Activated CD8-positive, alpha-beta memory T cell treated with anti-CD3 and anti-CD28 coated beads for 36 hours (primary cell): Measurements from ENCODE around the gene CALM1. TPM values are rescaled to one million over a fixed set of nuclear protein-coding genes. Genes with fewer than 3 reads are reported as not detected.

ENCODE experiments used
- CTCF ChIA-PET: fragments of 350-600 bp; sonication (Branson Sonifier 250); formaldehyde crosslinking; loops from one replicate; lab custom pipeline; 2021; ENCODE audit warnings: antibody characterized with exemption; lab: Charles Lee
- POLR2A ChIA-PET: fragments of 350-600 bp; sonication (Branson Sonifier 250); formaldehyde crosslinking; loops from one replicate; lab custom pipeline; 2021; ENCODE audit warnings: antibody characterized with exemption; lab: Charles Lee
- total RNA-seq, 2 experiments: library from RNA; stranded (reverse); gene quantifications; one replicate each; pipeline ENCODE4 v1.2.3, GENCODE V29; 2021

The CALM1 gene
- total RNA-seq, 2 experiments from 2014 or later, result 530 to 542 TPM

DNA sequence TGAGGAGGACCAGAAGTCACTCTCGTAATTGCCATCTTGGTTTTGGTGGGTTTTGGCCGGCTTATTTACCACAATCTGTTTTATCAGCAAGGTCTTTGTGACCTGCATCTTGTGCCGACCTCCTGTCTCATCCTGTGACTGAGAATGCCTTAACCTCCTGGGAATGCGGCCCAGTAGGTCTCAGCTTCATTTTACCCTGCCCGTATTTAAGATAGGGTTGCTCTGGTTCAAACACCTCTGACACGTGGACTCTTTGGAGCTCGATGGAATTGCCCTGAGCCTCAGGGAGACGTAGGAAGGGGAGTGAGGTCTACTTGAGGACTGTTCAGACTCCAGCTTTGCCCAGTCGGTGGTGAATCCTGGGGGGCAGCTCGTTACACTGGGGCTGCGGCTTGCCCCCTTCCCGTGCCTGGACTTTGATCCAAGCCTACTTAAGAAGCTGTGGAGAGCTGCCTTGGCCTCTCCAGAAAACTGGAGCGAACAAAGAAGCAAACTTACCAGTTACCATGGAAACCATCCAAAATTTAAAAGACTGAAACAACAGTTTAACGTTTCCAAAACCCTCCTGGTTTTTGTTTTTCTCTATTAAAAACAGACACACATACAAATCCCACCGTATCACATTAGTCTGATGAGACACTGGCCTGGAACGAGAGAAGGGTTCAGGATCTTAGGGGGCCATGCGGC is 28.0 kb downstream of the CALM1 start:
- POLR2A ChIA-PET, result no interaction called here
- CTCF ChIA-PET, result no interaction called here

- ChIA-PET POLR2A (no interaction called here), CTCF (no interaction called here)
Measured at GRCh38 chr14:90425373-90425879, 28.6 kb downstream of the CALM1 start.

- CTCF ChIA-PET, result no interaction called here
- POLR2A ChIA-PET, result no interaction called here
Measured at GRCh38 chr14:90426031-90426540, 29.3 kb downstream of the CALM1 start.

GRCh38 chr14:90426663-90427062 is 29.8 kb downstream of the CALM1 start:
- CTCF ChIA-PET, result no interaction called here

GRCh38 chr14:90427848-90428426 is 31.1 kb downstream of the CALM1 start:
- ChIA-PET CTCF (no interaction called here), POLR2A (no interaction called here)

More at GRCh38 chr14:90426663-90427062, 29.8 kb downstream of the CALM1 start:
- POLR2A ChIA-PET, result no interaction called here

DNA sequence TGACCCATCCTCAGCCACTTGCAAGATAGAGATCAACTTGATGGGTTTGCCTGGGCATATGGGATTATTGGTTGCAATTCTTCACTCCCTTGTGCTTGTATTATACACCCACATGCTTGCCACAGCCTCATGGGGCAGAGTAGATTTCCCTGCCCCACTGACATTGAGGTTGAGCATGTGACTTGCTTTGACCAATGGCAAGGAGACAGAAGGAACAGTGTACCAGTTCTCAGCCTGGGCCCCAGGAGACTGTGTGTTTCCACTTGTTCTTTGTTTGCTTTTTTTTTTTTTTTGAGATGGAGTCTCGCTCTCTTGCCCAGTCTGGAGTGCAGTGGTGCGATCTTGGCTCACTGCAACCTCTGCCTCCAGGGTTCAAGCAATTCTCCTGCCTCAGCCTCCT is 31.8 kb downstream of the CALM1 start:
- ChIA-PET POLR2A (no interaction called here), CTCF (no interaction called here)

DNA sequence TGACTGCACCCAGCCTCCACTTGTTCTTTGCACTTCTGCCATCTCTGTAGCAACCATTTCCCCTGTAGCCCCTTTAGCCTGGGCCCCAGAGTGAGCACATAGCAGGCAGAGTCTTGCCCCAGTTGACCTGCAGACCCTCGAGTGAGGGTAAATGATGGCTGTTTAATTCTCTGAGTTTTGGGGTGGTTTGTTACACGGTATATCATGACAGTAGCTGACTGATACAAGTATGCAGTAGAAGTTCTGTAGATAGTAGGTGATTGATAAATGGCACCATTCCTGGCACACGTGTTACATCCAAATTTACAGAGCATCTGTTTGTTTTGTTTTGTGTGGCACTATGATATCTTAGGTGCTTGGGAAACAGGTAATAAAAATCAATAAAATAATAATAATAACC is 32.4 kb downstream of the CALM1 start:
- POLR2A ChIA-PET, result no interaction called here
- CTCF ChIA-PET, result no interaction called here

DNA sequence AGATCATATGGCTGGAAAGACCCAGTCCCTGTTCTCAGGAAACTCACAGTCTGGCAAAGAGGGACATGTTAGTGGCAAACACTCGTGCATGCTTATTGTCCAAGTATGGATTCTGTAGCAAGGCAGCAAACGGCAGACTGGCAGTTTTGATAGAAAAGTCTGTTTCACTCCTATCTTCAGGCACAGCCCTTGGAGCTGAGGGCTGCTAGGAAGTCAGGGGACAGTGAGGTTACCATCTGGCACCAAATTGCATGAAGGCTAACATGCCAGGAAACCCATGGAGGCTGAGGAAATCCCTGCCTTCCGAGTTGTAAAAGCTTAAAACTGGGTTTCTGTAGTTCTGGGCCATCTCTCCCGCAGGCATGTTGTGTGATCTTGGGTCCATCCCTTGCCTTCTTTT is 32.9 kb downstream of the CALM1 start:
- CTCF ChIA-PET, result no interaction called here
- POLR2A ChIA-PET, result no interaction called here

GRCh38 chr14:90434370-90435020 is 37.7 kb downstream of the CALM1 start:
- ChIA-PET CTCF (interaction anchor here (0.7 kb wide), 1 partner anchor 8 kb away, joined by 3 read pairs; no protein-coding TSS in a partner anchor), POLR2A (no interaction called here)

DNA sequence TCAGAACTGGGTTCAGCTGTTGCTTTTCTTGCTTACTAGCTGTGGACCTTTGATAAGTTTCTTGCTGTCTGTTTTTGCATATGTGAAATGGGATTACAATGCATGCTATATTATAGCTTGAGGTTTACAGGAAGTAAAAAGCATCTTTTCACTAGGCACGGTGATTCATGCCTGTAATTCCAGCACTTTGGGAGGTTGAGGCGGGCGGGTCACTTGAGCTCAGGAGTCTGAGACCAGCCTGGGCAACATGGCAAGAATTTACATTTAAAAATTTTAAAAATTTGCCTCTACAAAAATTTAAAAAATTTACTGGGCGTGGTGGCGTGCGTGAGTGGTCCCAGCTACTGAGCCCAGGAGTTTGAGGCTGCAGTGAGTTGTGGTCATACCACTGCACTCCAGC is 42.0 kb downstream of the CALM1 start:
- CTCF ChIA-PET, result no interaction called here
- POLR2A ChIA-PET, result no interaction called here

DNA sequence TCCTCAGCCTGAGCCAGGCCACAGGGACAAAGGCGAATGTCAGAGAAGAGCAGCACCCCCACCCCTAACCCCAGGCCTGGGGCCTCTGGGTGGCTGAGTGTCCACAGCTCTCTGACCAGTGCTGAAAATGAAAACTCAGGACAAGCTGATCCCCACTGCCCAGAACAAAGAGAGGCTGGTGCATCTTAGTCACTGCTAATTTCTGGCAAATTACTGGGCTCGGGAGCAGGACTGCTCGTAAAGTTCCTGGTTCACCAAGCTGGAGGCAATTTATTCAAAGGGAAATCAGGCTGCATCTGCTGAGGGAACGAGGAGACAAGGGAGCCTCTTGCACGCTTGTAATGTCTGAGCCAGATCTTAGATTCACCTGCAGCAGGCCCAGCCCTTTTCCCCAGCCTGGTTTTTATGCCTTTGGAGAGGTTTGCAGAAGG is 43.2 kb downstream of the CALM1 start:
- CTCF ChIA-PET, result no interaction called here
- POLR2A ChIA-PET, result no interaction called here

DNA sequence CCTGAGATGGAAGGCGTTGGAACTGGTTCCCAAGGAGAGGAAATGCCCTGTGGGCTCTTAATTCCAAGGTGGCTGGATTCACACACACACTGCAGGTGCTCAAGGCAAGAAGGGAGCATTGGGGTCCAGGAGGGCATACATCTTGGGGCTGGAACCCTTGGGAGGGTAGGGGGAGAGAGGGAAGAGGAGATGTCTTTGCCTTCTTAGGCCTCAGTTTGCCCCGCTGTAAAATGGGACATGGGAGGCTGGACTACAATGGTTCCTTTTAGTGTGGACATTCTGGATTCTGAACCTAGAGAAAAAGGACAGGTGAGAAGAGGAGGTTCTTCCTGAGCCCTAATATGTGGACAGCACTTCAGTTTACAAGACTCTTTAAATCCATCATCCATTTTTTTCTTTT is 43.8 kb downstream of the CALM1 start:
- CTCF ChIA-PET, result no interaction called here
- POLR2A ChIA-PET, result no interaction called here

DNA sequence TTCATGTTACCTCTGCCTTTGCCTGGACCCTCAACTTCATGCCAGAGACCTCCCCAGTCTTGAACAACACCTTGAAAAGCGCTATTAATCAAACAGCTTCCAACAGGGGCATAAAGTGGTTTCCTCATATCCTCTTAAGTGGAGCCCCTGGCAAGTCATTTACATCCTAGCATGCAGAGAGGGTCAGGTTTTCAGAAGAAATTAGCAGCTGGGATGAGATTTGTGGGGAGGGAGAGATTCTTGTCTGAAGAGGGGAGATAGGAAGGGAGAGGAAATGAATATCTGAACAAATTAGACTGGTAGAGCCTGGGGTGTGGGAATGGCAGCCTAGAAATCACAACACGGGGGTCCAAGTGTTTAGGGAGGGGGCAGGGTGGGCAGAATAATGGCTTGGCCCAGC is 45.6 kb downstream of the CALM1 start:
- POLR2A ChIA-PET, result no interaction called here
- CTCF ChIA-PET, result interaction anchor here (0.6 kb wide), 1 partner anchor 8 kb away, joined by 3 read pairs; no protein-coding TSS in a partner anchor

GRCh38 chr14:90443161-90444076 is 46.6 kb downstream of the CALM1 start:
- ChIA-PET CTCF (interaction anchor here (0.6 kb wide), 1 partner anchor 133 kb away, joined by 4 read pairs; no protein-coding TSS in a partner anchor), POLR2A (no interaction called here)

DNA sequence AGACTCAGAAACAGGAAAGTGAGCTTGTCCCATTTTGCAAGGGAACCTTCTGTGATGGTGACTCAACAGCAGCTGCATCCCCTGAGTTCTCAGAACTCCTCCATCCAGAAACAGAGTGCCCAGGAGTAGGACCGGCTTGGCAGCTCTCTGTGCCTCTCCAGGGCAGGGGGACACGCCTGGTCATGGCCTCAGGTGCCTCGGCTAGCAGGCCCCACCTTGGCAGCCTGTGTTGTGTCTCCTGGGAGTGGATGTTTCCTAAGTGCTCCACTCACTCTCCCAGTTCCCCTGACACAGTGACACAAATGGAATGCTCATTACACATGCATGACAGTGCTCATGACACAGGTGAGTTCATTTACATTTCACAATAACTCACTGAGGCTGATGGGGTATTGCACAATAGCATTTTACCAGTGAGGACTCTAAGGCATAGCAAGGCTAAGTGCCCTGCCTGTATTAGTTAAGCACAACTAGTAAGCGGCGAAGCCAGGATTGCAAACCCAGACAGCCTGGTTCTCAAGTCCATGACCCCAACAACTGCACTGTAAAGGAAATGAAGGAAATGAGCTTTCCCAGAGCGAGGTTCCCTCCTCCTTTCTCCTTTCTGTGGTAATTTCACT is 47.4 kb downstream of the CALM1 start:
- ChIA-PET POLR2A (no interaction called here), CTCF (no interaction called here)

DNA sequence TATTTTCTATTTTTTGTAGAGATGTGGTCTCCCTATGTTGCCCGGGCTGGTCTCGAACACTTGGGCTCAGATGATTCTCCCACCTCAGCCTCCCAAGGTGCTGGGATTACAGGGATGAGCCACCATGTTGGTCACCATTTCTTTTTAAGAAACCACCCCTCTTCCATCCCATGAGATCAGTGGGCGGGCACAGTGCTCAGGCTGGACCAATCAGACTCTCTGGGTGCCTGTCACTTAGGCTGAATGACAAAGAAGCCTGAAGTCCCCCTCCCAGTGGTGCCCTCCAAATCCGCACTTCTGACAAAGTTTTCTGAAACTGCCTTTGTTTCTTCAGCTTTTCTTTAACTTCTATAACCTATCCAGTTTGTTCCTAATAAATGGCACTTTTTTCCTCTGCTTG is 48.2 kb downstream of the CALM1 start:
- ChIA-PET CTCF (no interaction called here), POLR2A (no interaction called here)

GRCh38 chr14:90446405-90446804 is 49.6 kb downstream of the CALM1 start:
- POLR2A ChIA-PET, result no interaction called here
- CTCF ChIA-PET, result no interaction called here

DNA sequence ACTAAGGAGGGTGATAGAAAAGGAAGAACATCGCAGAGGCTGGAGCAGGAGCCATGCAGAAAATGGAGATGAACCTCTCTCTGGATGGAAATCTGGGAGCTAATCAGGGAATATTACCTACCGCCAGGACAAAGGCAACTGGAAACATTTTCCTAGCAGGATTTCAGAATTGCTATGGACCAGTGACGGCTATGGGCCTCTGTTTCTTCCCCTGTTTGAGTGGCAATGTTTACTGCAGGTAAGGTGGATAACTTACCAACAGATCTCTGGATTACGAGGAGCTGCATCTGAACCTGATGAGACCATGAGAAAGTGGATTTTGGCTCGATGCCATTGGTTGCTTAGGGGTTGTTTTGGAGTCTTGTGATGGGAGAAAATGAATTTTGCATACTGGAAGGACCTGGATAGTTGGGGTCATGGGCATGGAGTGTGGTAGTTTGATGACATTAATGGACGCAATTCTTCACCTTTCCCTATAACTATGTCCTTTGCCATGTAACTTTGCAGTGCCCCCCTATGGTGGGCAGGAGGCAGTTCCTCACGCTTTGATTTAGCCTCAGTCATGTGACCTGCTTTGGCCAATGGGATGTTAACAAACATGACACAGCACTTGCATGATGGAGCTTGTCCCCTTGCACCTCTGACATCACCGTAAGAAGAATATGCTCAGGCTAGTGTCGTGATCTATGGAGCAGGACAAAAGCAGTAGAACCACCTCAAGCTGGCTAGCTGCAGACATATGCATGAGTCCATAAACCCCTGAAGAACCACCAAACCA is 51.1 kb downstream of the CALM1 start:
- ChIA-PET POLR2A (no interaction called here), CTCF (no interaction called here)
